ENCODE data around the gene NXPE3. TPM values are rescaled to one million over a fixed set of nuclear protein-coding genes. Genes with fewer than 3 reads are reported as not detected.

The NXPE3 gene
- total RNA-seq, 1 donor from 2014 or later = 15.9 TPM

- TF ChIP-seq CTCF (IDR thresholded peaks at IDR 0.05) = no peak
- H3K4me1 ChIP-seq = peaks cover 6% of the 10 kb centered on the region
- no peak overlapping the region for H3K4me3 ChIP-seq
- no peaks in the 10 kb centered on the region for H3K36me3 ChIP-seq
- H3K27me3 ChIP-seq = no peaks in the 10 kb centered on the region
- no peak overlapping the region for H3K27ac ChIP-seq
- no peak for ATAC-seq
- H3K9me3 ChIP-seq = no peaks in the 10 kb centered on the region
- DNase-seq = no peak
- intact Hi-C loops (cut with DNase I) = no loop called here
These were observed 61.1 kb downstream of the NXPE3 start for GRCh38 chr3:101840066-101840465.

- ATAC-seq = no peak
- Histone ChIP-seq H3K4me1 (no peaks in the 10 kb centered on the region), H3K9me3 (no peaks in the 10 kb centered on the region), H3K36me3 (no peaks in the 10 kb centered on the region), H3K4me3 (no peak overlapping the region), H3K27me3 (no peaks in the 10 kb centered on the region), H3K27ac (no peak overlapping the region)
- DNase-seq = no peak
- intact Hi-C loops (cut with DNase I) = no loop called here
- no peak for TF ChIP-seq CTCF (IDR thresholded peaks at IDR 0.05)
These were observed 63.4 kb downstream of the NXPE3 start for GRCh38 chr3:101842245-101842934.

GRCh38 chr3:101842935-101843330 lies 63.9 kb downstream of the NXPE3 start:
- Histone ChIP-seq H3K27ac (no peak overlapping the region), H3K4me3 (no peak overlapping the region), H3K4me1 (peaks cover 4% of the 10 kb centered on the region), H3K27me3 (no peaks in the 10 kb centered on the region), H3K36me3 (no peaks in the 10 kb centered on the region), H3K9me3 (no peaks in the 10 kb centered on the region)
- intact Hi-C loops (cut with DNase I) = no loop called here
- ATAC-seq = no peak
- TF ChIP-seq CTCF (IDR thresholded peaks at IDR 0.05) = no peak
- no peak for DNase-seq

GRCh38 chr3:101845425-101845824 lies 66.4 kb downstream of the NXPE3 start:
- intact Hi-C loops (cut with DNase I) = no loop called here
- ATAC-seq (no peak), DNase-seq (no peak)
- Histone ChIP-seq H3K27ac (no peak overlapping the region), H3K27me3 (no peaks in the 10 kb centered on the region), H3K9me3 (no peaks in the 10 kb centered on the region), H3K36me3 (no peaks in the 10 kb centered on the region), H3K4me3 (no peak overlapping the region), H3K4me1 (peaks cover 11% of the 10 kb centered on the region)
- no peak for TF ChIP-seq CTCF (IDR thresholded peaks at IDR 0.05)

- peaks cover 13% of the 10 kb centered on the region for H3K4me1 ChIP-seq
- no peaks in the 10 kb centered on the region for H3K27me3 ChIP-seq
- no peak overlapping the region for H3K4me3 ChIP-seq
- no peak for DNase-seq
- TF ChIP-seq CTCF (IDR thresholded peaks at IDR 0.05) = no peak
- H3K27ac ChIP-seq = peak overlapping the region; percentile 99
- no peaks in the 10 kb centered on the region for H3K9me3 ChIP-seq
- no peak for ATAC-seq
- intact Hi-C loops (cut with DNase I) = no loop called here
- peaks cover 3% of the 10 kb centered on the region for H3K36me3 ChIP-seq
These were observed 67.7 kb downstream of the NXPE3 start for GRCh38 chr3:101846709-101847108.

GRCh38 chr3:101847328-101847727 lies 68.3 kb downstream of the NXPE3 start:
- H3K27me3 ChIP-seq = no peaks in the 10 kb centered on the region
- peak; percentile 3 for ATAC-seq
- H3K27ac ChIP-seq = peak overlapping the region; percentile 99
- H3K4me1 ChIP-seq = peaks cover 18% of the 10 kb centered on the region
- no peak overlapping the region for H3K4me3 ChIP-seq
- intact Hi-C loops (cut with DNase I) = no loop called here
- peaks cover 9% of the 10 kb centered on the region for H3K36me3 ChIP-seq
- DNase-seq = no peak
- H3K9me3 ChIP-seq = no peaks in the 10 kb centered on the region
- TF ChIP-seq CTCF (IDR thresholded peaks at IDR 0.05) = no peak

Data from upper lobe of right lung (tissue), 1 donor.